HFF-Myc (cell line): ENCODE measurements around the gene TMEM132D.

Source experiments
- DNase-seq: peaks from one replicate; pipeline ENCODE4 v3.0.0-alpha.2; 2011; ENCODE audit warnings: low read depth; ENCODE audit errors: extremely low read depth
- H3K4me3 ChIP-seq: replicated peaks from 2 replicates; pipeline ENCODE4 v1.5.1; 2011; ENCODE audit warnings: low read depth, mild to moderate bottlenecking, control low read depth, low read length
- TF ChIP-seq, protein P1 (sequence below): IDR thresholded peaks from 2 replicates; pipeline ENCODE4 v1.5.1; 2012; ENCODE audit warnings: mild to moderate bottlenecking, low read depth, low read length, control low read depth; ENCODE audit errors: missing control alignments

The TMEM132D gene

DNA sequence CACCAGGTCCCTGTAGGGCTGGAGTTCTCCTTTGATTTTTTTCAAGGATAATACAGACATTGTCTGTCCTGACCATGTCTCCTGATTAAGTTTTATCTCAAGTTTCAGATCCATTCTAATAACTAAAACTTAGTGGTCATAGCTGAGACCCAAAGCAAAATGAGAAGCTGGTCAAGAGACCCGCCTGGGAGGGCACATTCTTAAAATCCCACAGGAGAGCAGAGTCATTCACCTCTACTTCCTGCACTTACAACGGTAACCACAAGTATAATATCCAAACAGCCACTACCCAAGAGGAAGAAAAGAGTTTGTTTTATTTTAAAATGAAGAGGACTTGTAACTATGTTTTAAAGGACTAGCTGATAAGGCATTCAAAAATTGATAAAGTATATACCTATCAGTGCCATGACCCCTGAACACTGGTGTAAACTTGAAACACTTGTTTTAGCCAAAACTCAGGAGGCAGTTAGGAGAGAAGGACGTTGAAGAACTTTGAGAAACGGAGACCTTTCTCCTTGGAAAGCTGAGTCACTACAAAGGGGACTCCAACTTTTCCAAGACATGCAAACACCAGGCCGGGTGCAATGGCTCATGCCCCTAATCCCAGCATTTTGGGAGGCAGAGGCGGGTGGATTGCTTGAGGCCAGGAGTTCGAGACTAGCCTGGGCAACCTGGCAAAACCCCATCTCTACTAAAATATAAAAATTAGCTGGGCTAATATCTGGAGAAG lies 572.3 kb downstream of the TMEM132D start:
- H3K4me3 ChIP-seq, result no peak overlapping the region
- TF ChIP-seq, protein P1, sequence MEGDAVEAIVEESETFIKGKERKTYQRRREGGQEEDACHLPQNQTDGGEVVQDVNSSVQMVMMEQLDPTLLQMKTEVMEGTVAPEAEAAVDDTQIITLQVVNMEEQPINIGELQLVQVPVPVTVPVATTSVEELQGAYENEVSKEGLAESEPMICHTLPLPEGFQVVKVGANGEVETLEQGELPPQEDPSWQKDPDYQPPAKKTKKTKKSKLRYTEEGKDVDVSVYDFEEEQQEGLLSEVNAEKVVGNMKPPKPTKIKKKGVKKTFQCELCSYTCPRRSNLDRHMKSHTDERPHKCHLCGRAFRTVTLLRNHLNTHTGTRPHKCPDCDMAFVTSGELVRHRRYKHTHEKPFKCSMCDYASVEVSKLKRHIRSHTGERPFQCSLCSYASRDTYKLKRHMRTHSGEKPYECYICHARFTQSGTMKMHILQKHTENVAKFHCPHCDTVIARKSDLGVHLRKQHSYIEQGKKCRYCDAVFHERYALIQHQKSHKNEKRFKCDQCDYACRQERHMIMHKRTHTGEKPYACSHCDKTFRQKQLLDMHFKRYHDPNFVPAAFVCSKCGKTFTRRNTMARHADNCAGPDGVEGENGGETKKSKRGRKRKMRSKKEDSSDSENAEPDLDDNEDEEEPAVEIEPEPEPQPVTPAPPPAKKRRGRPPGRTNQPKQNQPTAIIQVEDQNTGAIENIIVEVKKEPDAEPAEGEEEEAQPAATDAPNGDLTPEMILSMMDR, result no peak
- DNase-seq, result no peak

- TF ChIP-seq, protein P1, result no peak
- H3K4me3 ChIP-seq, result no peak overlapping the region
- no peak for DNase-seq
Measured at GRCh38 chr12:129328235-129328634, 575.6 kb downstream of the TMEM132D start.

GRCh38 chr12:129325566-129325965 lies 578.3 kb downstream of the TMEM132D start:
- no peak for DNase-seq
- TF ChIP-seq, protein P1, result no peak
- H3K4me3 ChIP-seq, result no peak overlapping the region

- DNase-seq, result no peak
- H3K4me3 ChIP-seq, result no peak overlapping the region
- TF ChIP-seq, protein P1, result no peak
Measured at GRCh38 chr12:129312048-129312447, 591.8 kb downstream of the TMEM132D start.

DNA sequence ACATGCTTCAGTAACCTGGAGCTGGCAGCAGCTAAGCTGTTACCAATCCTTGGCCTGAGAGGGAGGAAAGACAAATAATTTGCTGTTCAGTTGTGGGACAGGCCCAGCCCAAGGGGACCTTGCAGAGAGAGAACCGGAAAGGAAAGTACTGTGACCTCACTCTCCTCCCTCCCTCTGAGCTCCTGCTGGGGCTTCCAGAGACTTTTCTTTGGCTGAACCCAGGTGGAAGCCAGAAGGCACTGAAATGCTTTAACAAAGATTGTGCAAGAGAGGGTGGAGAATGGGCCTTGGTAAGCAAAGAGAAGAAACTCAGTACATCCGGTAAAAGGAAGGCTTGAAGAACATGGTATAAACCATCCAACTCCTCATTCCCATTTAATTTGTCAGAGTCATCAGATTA lies 593.5 kb downstream of the TMEM132D start:
- no peak overlapping the region for H3K4me3 ChIP-seq
- TF ChIP-seq, protein P1, result no peak
- DNase-seq, result no peak

- H3K4me3 ChIP-seq, result no peak overlapping the region
- no peak for DNase-seq
Measured at GRCh38 chr12:129305851-129306250, 598.0 kb downstream of the TMEM132D start.

More at GRCh38 chr12:129305851-129306250, 598.0 kb downstream of the TMEM132D start:
- TF ChIP-seq, protein P1, result no peak
